ENCODE data around the gene UNC50.
"Not testable (repeated sequence)": the region's sequence is repeated elsewhere in the genome, so short reads cannot be mapped to it uniquely, and the experiment has no call there.

DNA sequence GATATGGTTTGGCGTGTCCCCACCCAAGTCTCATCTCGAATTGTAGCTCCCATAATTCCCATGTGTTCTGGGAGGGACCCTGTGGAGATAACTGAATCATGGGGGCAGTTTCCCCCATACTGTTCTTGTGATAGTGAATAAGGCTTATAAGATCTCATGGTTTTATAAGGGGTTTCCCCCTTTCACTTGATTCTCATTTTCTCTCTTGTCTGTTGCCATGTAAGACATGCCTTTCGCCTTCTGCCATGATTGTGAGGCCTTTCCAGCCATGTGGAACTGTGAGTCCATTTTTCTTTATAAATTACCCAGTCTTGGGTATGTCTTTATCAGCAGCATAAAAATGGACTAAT lies 51.1 kb downstream of the UNC50 start:
- TF ChIP-seq POLR2A (IDR thresholded peaks at IDR 0.05; ENCODE audit: low read length); GATA1 (IDR thresholded peaks at IDR 0.05; ENCODE audit: low read depth, low read length): not testable (repeated sequence)

All from erythroblast (primary cell).